Measurements from ENCODE around the gene TBXT. TPM values are rescaled to one million over a fixed set of nuclear protein-coding genes. Genes with fewer than 3 reads are reported as not detected.
A peak's percentile ranks its signal among the peaks of the same experiment; 100 is the strongest.

The TBXT gene
- total RNA-seq, 4 donors from 2014 or later: 0.17 TPM; not detected in 3

- Histone ChIP-seq H3K36me3 (no peaks in the 10 kb centered on the region), H3K27me3 (peaks cover 0 to 98% (median 44%) of the 10 kb centered on the region in 4 donors), H3K9me3 (no peaks in the 10 kb centered on the region), H3K27ac (replicated peaks in 1 of 4) (no peak overlapping the region), H3K4me3 (peak overlapping the region; percentile 37 to 49 (median 38)), H3K4me1 (peaks cover 34 to 44% (median 41%) of the 10 kb centered on the region in 4 donors)
- 2% methylated on average over 27 of the region's 65 CpGs for WGBS
- no peak for TF ChIP-seq POLR2AphosphoS5 (IDR thresholded peaks at IDR 0.05)
- intact Hi-C loops (cut with DNase I): no loop called here
- no peak for DNase-seq (ENCODE audit: extremely low spot score)
Measured at GRCh38 chr6:166168616-166169548, 1.2 kb upstream of the TBXT start.

GRCh38 chr6:166167258-166167731 is 356 bp downstream of the TBXT start:
- no peaks in the 10 kb centered on the region for H3K36me3 ChIP-seq
- intact Hi-C loops (cut with DNase I): no loop called here
- H3K27me3 ChIP-seq: peaks cover 0 to 98% (median 39%) of the 10 kb centered on the region in 4 donors
- 2% methylated on average over 32 of the region's 44 CpGs for WGBS
- H3K4me1 ChIP-seq: peaks cover 32 to 38% (median 35%) of the 10 kb centered on the region in 4 donors
- peak overlapping the region in 3 of 4 donors; percentile 37 to 39 (median 37) for H3K4me3 ChIP-seq
- H3K27ac ChIP-seq (replicated peaks in 1 of 4): no peak overlapping the region
- no peaks in the 10 kb centered on the region for H3K9me3 ChIP-seq
- no peak for DNase-seq (ENCODE audit: extremely low spot score)
- TF ChIP-seq POLR2A (IDR thresholded peaks at IDR 0.05; ENCODE audit: low read depth) (no peak), CTCF (IDR thresholded peaks at IDR 0.05) (no peak), POLR2AphosphoS5 (IDR thresholded peaks at IDR 0.05) (no peak), EP300 (IDR thresholded peaks at IDR 0.05) (no peak)

- intact Hi-C loops (cut with DNase I): no loop called here
- no peak overlapping the region for H3K27ac ChIP-seq (replicated peaks in 1 of 4)
- H3K9me3 ChIP-seq: no peaks in the 10 kb centered on the region
- WGBS: 3% methylated on average over 19 of the region's 63 CpGs
- H3K36me3 ChIP-seq: no peaks in the 10 kb centered on the region
- no peak overlapping the region for H3K4me3 ChIP-seq
- peaks cover 0 to 97% (median 39%) of the 10 kb centered on the region in 4 donors for H3K27me3 ChIP-seq
- no peak for TF ChIP-seq POLR2AphosphoS5 (IDR thresholded peaks at IDR 0.05)
- TF ChIP-seq POLR2A (IDR thresholded peaks at IDR 0.05; ENCODE audit: low read depth): no peak
- no peak for TF ChIP-seq EP300 (IDR thresholded peaks at IDR 0.05)
- TF ChIP-seq CTCF (IDR thresholded peaks at IDR 0.05): no peak
- DNase-seq (ENCODE audit: extremely low spot score): no peak
- H3K4me1 ChIP-seq: peaks cover 32 to 38% (median 35%) of the 10 kb centered on the region in 4 donors
Measured at GRCh38 chr6:166166314-166167257, 1.1 kb downstream of the TBXT start.

GRCh38 chr6:166165558-166166313 is 1.9 kb downstream of the TBXT start:
- Histone ChIP-seq H3K27ac (replicated peaks in 1 of 4) (no peak overlapping the region), H3K9me3 (no peaks in the 10 kb centered on the region), H3K4me1 (peaks cover 32 to 38% (median 35%) of the 10 kb centered on the region in 4 donors), H3K27me3 (peaks cover 0 to 90% (median 39%) of the 10 kb centered on the region in 4 donors), H3K36me3 (no peaks in the 10 kb centered on the region), H3K4me3 (no peak overlapping the region)
- TF ChIP-seq POLR2AphosphoS5 (IDR thresholded peaks at IDR 0.05) (no peak), CTCF (IDR thresholded peaks at IDR 0.05) (no peak), POLR2A (IDR thresholded peaks at IDR 0.05; ENCODE audit: low read depth) (no peak), EP300 (IDR thresholded peaks at IDR 0.05) (no peak)
- intact Hi-C loops (cut with DNase I): no loop called here
- 15% methylated on average over 23 of the region's 23 CpGs for WGBS
- DNase-seq (ENCODE audit: extremely low spot score): no peak
